Cardiac muscle cell (in vitro differentiated cells and primary cell): ENCODE data around the gene KCNJ9. TPM values are rescaled to one million over a fixed set of nuclear protein-coding genes. Genes with fewer than 3 reads are reported as not detected.

ENCODE experiments used
- DNase-seq, 2 donors: peaks; one replicate each; pipeline versions ENCODE4 v3.0.0 to v3.0.0-alpha.2; 2010 to 2017; ENCODE audit warnings: low read depth in 1 of 2, low spot score in 1 of 2
- H3K27ac ChIP-seq: fragments of 200-600 bp; sonication (generic); 2 replicates; pipeline ENCODE4 v1.5.1; 2016
- H3K27me3 ChIP-seq: fragments of 200-600 bp; sonication (generic); 2 replicates; pipeline ENCODE4 v1.6.0; 2016; ENCODE audit warnings: control low read depth
- H3K36me3 ChIP-seq: fragments of 200-600 bp; sonication (generic); 2 replicates; pipeline ENCODE4 v1.5.1; 2016; ENCODE audit warnings: control low read depth
- H3K4me1 ChIP-seq: fragments of 200-600 bp; sonication (generic); 2 replicates; pipeline ENCODE4 v1.8.1; 2017; ENCODE audit warnings: low read depth, mild to moderate bottlenecking, mixed run types
- H3K4me3 ChIP-seq: fragments of 200-600 bp; sonication (generic); 2 replicates; pipeline ENCODE4 v1.5.1; 2016; ENCODE audit warnings: mild to moderate bottlenecking
- H3K9me3 ChIP-seq: fragments of 200-600 bp; sonication (generic); 2 replicates; pipeline ENCODE4 v1.5.1; 2017; ENCODE audit warnings: low read depth, mild to moderate bottlenecking, control low read depth
- polyA plus RNA-seq: library from polyadenylated mRNA; unstranded; fragments of >200 nt; fragmentation: Nextera tagmentation; extraction: Ambion mirVana; gene quantifications from 2 replicates; pipeline ENCODE4 v1.2.1, GENCODE V29; 2016
- total RNA-seq: library from RNA; depleted of rRNA; stranded (reverse); fragments of >200 nt; gene quantifications from 2 replicates; pipeline ENCODE4 v1.2.3, GENCODE V29; 2016
- TF ChIP-seq, protein P1 (sequence below): IDR thresholded peaks from 2 replicates; pipeline ENCODE4 v1.5.1; 2012; ENCODE audit warnings: low read depth, mild to moderate bottlenecking, low read length

The KCNJ9 gene
- total and polyA plus RNA-seq, 2 experiments from 2014 or later, result 0.03 to 0.09 TPM

DNA sequence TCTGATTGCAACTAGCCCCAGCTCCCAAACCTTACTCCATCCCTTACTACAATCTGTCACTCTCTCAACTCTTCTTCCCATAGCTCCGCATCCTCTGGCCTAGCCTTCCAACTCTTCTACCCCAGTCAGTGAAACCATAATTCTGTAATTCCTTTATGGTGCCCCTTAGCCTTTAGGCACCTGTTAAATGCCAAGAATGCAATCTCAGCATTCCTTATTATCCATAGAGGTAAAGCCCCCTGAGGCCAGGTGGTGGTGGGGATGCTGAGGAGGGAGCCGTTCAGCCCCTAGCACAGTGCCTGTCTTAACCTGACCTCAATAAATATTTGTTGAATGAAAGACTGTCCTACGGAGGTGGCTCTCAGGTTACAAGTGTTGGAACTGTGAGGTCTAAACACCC is 48.2 kb downstream of the KCNJ9 start:
- Histone ChIP-seq H3K36me3 (peaks cover 7% of the 10 kb centered on the region), H3K4me3 (no peak overlapping the region), H3K9me3 (no peaks in the 10 kb centered on the region), H3K27ac (no peak overlapping the region), H3K27me3 (no peaks in the 10 kb centered on the region), H3K4me1 (no peaks in the 10 kb centered on the region)
- DNase-seq, result no peak
- TF ChIP-seq, protein P1, sequence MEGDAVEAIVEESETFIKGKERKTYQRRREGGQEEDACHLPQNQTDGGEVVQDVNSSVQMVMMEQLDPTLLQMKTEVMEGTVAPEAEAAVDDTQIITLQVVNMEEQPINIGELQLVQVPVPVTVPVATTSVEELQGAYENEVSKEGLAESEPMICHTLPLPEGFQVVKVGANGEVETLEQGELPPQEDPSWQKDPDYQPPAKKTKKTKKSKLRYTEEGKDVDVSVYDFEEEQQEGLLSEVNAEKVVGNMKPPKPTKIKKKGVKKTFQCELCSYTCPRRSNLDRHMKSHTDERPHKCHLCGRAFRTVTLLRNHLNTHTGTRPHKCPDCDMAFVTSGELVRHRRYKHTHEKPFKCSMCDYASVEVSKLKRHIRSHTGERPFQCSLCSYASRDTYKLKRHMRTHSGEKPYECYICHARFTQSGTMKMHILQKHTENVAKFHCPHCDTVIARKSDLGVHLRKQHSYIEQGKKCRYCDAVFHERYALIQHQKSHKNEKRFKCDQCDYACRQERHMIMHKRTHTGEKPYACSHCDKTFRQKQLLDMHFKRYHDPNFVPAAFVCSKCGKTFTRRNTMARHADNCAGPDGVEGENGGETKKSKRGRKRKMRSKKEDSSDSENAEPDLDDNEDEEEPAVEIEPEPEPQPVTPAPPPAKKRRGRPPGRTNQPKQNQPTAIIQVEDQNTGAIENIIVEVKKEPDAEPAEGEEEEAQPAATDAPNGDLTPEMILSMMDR, result no peak

DNA sequence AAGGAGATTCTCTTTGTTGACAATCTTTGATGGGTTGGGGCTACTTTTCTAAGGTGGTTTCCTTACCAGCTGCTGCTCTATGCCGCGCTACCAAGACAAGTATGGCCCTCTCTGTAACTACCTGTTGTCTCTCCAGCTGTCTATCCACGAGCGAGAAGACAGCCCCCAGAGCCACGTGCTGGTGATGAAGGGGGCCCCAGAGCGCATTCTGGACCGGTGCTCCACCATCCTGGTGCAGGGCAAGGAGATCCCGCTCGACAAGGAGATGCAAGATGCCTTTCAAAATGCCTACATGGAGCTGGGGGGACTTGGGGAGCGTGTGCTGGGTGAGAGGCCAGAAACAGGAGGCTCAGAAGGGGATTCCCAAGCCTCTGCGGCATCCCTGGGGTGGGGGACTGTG is 48.6 kb downstream of the KCNJ9 start:
- peaks cover 7% of the 10 kb centered on the region for H3K36me3 ChIP-seq
- H3K27me3 ChIP-seq, result no peaks in the 10 kb centered on the region
- H3K4me3 ChIP-seq, result no peak overlapping the region
- no peaks in the 10 kb centered on the region for H3K4me1 ChIP-seq
- H3K9me3 ChIP-seq, result no peaks in the 10 kb centered on the region
- TF ChIP-seq, protein P1, result no peak
- DNase-seq, result no peak
- no peak overlapping the region for H3K27ac ChIP-seq

DNA sequence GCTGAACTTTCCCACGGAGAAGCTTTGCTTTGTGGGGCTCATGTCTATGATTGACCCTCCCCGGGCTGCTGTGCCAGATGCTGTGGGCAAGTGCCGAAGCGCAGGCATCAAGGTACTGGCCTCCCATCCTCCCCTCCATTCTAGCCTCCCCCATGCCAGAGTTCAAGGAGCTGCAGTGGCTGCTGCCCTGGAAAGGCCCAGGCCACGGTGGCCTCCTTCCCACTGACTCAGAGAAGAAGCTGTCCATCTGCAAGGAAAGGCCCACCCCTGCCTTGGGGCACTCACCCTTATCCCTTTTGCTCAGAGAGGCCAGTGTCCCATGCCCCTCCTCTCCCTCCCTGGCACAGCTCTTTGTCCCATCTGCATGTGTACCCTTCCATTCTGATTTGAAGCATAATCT is 49.1 kb downstream of the KCNJ9 start:
- Histone ChIP-seq H3K4me1 (no peaks in the 10 kb centered on the region), H3K36me3 (peaks cover 7% of the 10 kb centered on the region), H3K9me3 (no peaks in the 10 kb centered on the region), H3K27ac (no peak overlapping the region), H3K4me3 (no peak overlapping the region), H3K27me3 (no peaks in the 10 kb centered on the region)
- TF ChIP-seq, protein P1, result no peak
- DNase-seq, result no peak

DNA sequence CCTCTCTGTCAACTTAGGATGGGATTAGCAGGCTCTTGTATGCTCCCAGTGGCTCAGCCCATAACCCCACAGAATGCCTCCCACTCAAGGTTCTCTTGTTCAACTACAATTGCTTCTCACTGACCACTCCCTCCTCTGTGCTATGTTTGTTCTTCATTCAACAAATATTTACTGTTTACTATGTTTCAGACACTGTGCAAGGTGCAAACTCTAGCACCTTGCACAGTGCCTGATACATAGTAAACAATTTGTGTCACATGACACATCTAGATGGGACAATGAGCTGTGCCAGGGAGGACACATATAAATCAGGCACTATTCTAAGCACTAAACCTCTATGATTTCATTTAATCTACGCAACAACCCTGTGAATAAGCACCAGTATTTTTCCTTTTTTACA is 49.6 kb downstream of the KCNJ9 start:
- TF ChIP-seq, protein P1, result no peak
- no peaks in the 10 kb centered on the region for H3K4me1 ChIP-seq
- H3K4me3 ChIP-seq, result no peak overlapping the region
- no peak overlapping the region for H3K27ac ChIP-seq
- no peaks in the 10 kb centered on the region for H3K9me3 ChIP-seq
- DNase-seq, result no peak
- H3K36me3 ChIP-seq, result peaks cover 7% of the 10 kb centered on the region
- H3K27me3 ChIP-seq, result no peaks in the 10 kb centered on the region

DNA sequence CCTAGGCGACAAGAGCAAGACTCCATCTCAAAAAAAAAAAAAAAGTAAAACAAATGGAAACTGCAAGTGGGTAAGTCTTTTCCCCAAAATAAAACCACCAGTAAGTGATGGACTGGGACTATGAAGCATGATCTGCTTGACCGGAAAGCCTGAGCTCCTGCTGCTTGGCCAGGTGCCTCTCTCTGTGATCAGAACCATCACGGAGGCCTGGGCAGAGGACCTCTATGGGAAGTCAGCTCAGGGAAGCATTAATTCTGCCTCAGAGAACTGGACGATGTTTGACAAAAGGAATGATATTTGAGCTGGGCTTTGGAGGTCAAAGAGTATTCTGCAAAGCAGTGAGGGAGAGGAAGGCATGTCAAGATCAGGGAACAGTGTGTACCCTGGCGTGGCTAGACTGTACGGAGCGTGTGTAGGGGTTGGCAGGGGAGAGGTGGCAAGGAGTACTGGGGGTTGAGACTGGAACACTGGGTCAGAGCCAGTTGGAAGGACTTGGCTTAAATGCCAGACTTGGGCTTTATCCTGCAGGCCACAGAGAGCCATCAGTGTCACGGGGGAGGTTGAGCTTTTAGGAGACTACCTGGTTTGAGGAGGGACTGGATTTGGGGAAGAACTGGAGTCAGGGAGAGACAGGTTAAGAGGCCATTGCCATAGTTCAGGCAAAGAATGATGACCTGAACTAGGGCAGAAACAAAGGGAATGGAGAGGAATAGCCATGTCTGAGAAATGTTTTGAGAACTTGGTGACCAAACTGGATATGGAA is 50.6 kb downstream of the KCNJ9 start:
- DNase-seq, result no peak
- H3K4me1 ChIP-seq, result no peaks in the 10 kb centered on the region
- no peaks in the 10 kb centered on the region for H3K9me3 ChIP-seq
- H3K36me3 ChIP-seq, result peaks cover 7% of the 10 kb centered on the region
- H3K27me3 ChIP-seq, result no peaks in the 10 kb centered on the region
- no peak overlapping the region for H3K27ac ChIP-seq
- TF ChIP-seq, protein P1, result no peak
- no peak overlapping the region for H3K4me3 ChIP-seq
